PC-9 (cell line): Measurements from ENCODE around the gene PIK3R1. TPM values are rescaled to one million over a fixed set of nuclear protein-coding genes. Genes with fewer than 3 reads are reported as not detected.
A peak's percentile ranks its signal among the peaks of the same experiment; 100 is the strongest.
"Not testable (repeated sequence)": the region's sequence is repeated elsewhere in the genome, so short reads cannot be mapped to it uniquely, and the experiment has no call there.

Source experiments
- BruUV-seq: library from RNA; stranded (reverse); fragments of 400-500 nt; replicated peaks from 2 replicates; lab custom pipeline; 2021; lab: Mats Ljungman, UMichigan
- CTCF ChIA-PET: fragments of 300-600 bp; sonication (Branson Sonifier 250); formaldehyde crosslinking; loops from one replicate; lab custom pipeline; 2022; ENCODE audit warnings: antibody characterized with exemption; lab: Charles Lee
- POLR2A ChIA-PET: fragments of 300-600 bp; sonication (Branson Sonifier 250); formaldehyde crosslinking; loops from one replicate; lab custom pipeline; 2022; ENCODE audit warnings: antibody characterized with exemption; ENCODE audit not compliant: unreplicated experiment; lab: Charles Lee
- DNase-seq, 2 experiments: peaks; one replicate each; pipeline versions ENCODE4 v3.0.0 to v3.0.0-alpha.2; 2015 to 2022; ENCODE audit warnings: mixed read lengths in 1 of 2
- H2AFZ ChIP-seq: fragments of 200-600 bp; sonication (generic); 2 replicates; pipeline ENCODE4 v1.8.1; 2017; ENCODE audit warnings: antibody characterized with exemption
- H3F3A ChIP-seq: fragments of 200-600 bp; sonication (generic); 2 replicates; pipeline ENCODE4 v1.8.1; 2017; ENCODE audit warnings: antibody characterized with exemption, mild to moderate bottlenecking, low read depth; ENCODE audit not compliant: insufficient read depth
- H3K27ac ChIP-seq: fragments of 200-600 bp; sonication (generic); 2 replicates; pipeline ENCODE4 v1.6.1; 2016; ENCODE audit warnings: mixed run types
- H3K27me3 ChIP-seq: fragments of 200-600 bp; sonication (generic); 2 replicates; pipeline ENCODE4 v1.6.1; 2016; ENCODE audit warnings: low read depth, mixed run types; ENCODE audit not compliant: insufficient read depth
- H3K36me3 ChIP-seq: fragments of 200-600 bp; sonication (generic); 2 replicates; pipeline ENCODE4 v1.6.1; 2016; ENCODE audit warnings: low read depth, mixed run types
- H3K4me1 ChIP-seq: fragments of 200-600 bp; sonication (generic); replicated peaks from 2 replicates; pipeline ENCODE4 v1.6.1; 2016; ENCODE audit warnings: mixed run types; ENCODE audit not compliant: insufficient read depth
- H3K4me2 ChIP-seq: fragments of 200-600 bp; sonication (generic); 2 replicates; pipeline ENCODE4 v1.6.1; 2017; ENCODE audit warnings: mixed run types
- H3K4me3 ChIP-seq: fragments of 200-600 bp; sonication (generic); 2 replicates; pipeline ENCODE4 v1.6.1; 2016; ENCODE audit warnings: mixed run types
- H3K79me2 ChIP-seq: fragments of 200-600 bp; sonication (generic); 2 replicates; pipeline ENCODE4 v1.6.1; 2017; ENCODE audit warnings: low read depth, mixed run types
- H3K9me2 ChIP-seq: fragments of 200-600 bp; sonication (generic); 2 replicates; pipeline ENCODE4 v1.8.1; 2017; ENCODE audit warnings: mild to moderate bottlenecking; ENCODE audit not compliant: insufficient read depth
- H3K9me3 ChIP-seq: fragments of 200-600 bp; sonication (generic); 2 replicates; pipeline ENCODE4 v1.8.1; 2016; ENCODE audit warnings: low read depth; ENCODE audit not compliant: insufficient read depth
- H4K20me1 ChIP-seq: fragments of 200-600 bp; sonication (generic); 2 replicates; pipeline ENCODE4 v1.8.1; 2017; ENCODE audit not compliant: insufficient read depth
- CTCF ChIP-seq: fragments of 200-600 bp; sonication (generic); conservative IDR thresholded peaks from 2 replicates; pipeline ENCODE4 v1.6.1; 2017; ENCODE audit warnings: mixed run types, antibody characterized with exemption, mild to moderate bottlenecking, moderate library complexity
- EZH2 ChIP-seq: fragments of 200-600 bp; sonication (generic); IDR thresholded peaks from 2 replicates; pipeline ENCODE4 v1.8.0; 2017; ENCODE audit warnings: antibody characterized with exemption, low read depth
- intact Hi-C: fragments of 100-400 bp; cut with micrococcal nuclease; formaldehyde crosslinking; loops from one replicate; pipeline ENCODE4 v1.10.0; 2022; ENCODE audit not compliant: unreplicated experiment
- total RNA-seq: library from RNA; stranded (reverse); gene quantifications from 2 replicates; pipeline ENCODE4 v1.2.3, GENCODE V29; 2021

Gene PIK3R1
- total RNA-seq, 1 experiment from 2014 or later, result 15.9 TPM

- TF ChIP-seq CTCF (no peak), EZH2 (no peak)
- POLR2A ChIA-PET, result no interaction called here
- H3K4me3 ChIP-seq, result no peak overlapping the region
- no peaks in the 10 kb centered on the region for H4K20me1 ChIP-seq
- H3K36me3 ChIP-seq, result no peaks in the 10 kb centered on the region
- no peak overlapping the region for H3K27ac ChIP-seq
- H3K9me2 ChIP-seq, result no peaks in the 10 kb centered on the region
- no peak overlapping the region for H3K4me2 ChIP-seq
- H3K79me2 ChIP-seq, result no peaks in the 10 kb centered on the region
- no peaks in the 10 kb centered on the region; the same call in 1 of the 2 replicates for H3K4me1 ChIP-seq
- no peaks in the 10 kb centered on the region for H3F3A ChIP-seq
- intact Hi-C loops, result no loop called here
- no TSS peak for BruUV-seq
- 0 out of 2 replicates have a peak, but pooled peaks cover 3% of the 10 kb centered on the region for H3K9me3 ChIP-seq
- H2AFZ ChIP-seq, result no peak overlapping the region
- no peak for DNase-seq
- H3K27me3 ChIP-seq, result 0 out of 2 replicates have a peak, but pooled peaks cover 4% of the 10 kb centered on the region
- CTCF ChIA-PET, result no interaction called here
These were observed 15.3 kb upstream of the PIK3R1 start for GRCh38 chr5:68200288-68200687.

- CTCF ChIA-PET, POLR2A ChIA-PET, H4K20me1 ChIP-seq, H3K4me3 ChIP-seq, H3K9me2 ChIP-seq, H3K4me2 ChIP-seq, H3K79me2 ChIP-seq, intact Hi-C loops, H3K36me3 ChIP-seq, BruUV-seq, H3K27me3 ChIP-seq, H2AFZ ChIP-seq, DNase-seq, H3K27ac ChIP-seq, H3F3A ChIP-seq, H3K9me3 ChIP-seq: not testable (repeated sequence)
- H3K4me1 ChIP-seq, result peaks cover 10% of the 10 kb centered on the region
These were observed 4.9 kb upstream of the PIK3R1 start for GRCh38 chr5:68210654-68211053.

GRCh38 chr5:68214482-68215207 is 911 bp upstream of the PIK3R1 start:
- H3K27me3 ChIP-seq, result no peaks in the 10 kb centered on the region
- H3K4me3 ChIP-seq, result peak overlapping the region; percentile 73
- peak overlapping the region; percentile 90 for H2AFZ ChIP-seq
- peak overlapping the region; percentile 81 for H3K4me2 ChIP-seq
- peaks cover 22% of the 10 kb centered on the region for H3K4me1 ChIP-seq
- H3K9me2 ChIP-seq, result no peaks in the 10 kb centered on the region
- no peaks in the 10 kb centered on the region for H4K20me1 ChIP-seq
- no peaks in the 10 kb centered on the region; the same call in 1 of the 2 replicates for H3K9me3 ChIP-seq
- H3K27ac ChIP-seq, result peak overlapping the region; percentile 69
- BruUV-seq, result TSS peak; percentile 71
- ChIA-PET POLR2A (interaction anchor here (0.6 to 0.8 kb wide), 4 partner anchors 194 to 724 kb away, joined by 6 to 27 read pairs (median 16); no protein-coding TSS in a partner anchor), CTCF (interaction anchor here (0.7 kb wide), 1 partner anchor 38 kb away, joined by 4 read pairs; no protein-coding TSS in a partner anchor)
- TF ChIP-seq EZH2 (no peak), CTCF (no peak)
- H3F3A ChIP-seq, result peaks cover 8% of the 10 kb centered on the region; the same call in 1 of the 2 replicates
- intact Hi-C loops, result no loop called here
- H3K36me3 ChIP-seq, result no peaks in the 10 kb centered on the region
- DNase-seq, result no peak
- peaks cover 21% of the 10 kb centered on the region; the same call in 1 of the 2 replicates for H3K79me2 ChIP-seq
